Stomach (tissue), 4 donors: ENCODE measurements around the gene SDR9C7.

ENCODE experiments used
- EP300 ChIP-seq: sonication (generic); formaldehyde crosslinking; IDR thresholded peaks from one replicate; pipeline ENCODE4 v1.6.1; 2017; ENCODE audit warnings: antibody characterized with exemption
- POLR2A ChIP-seq, 4 donors: fragments of 450-650 bp; IDR thresholded peaks; one replicate each; pipeline ENCODE4 v1.6.1; 2016; ENCODE audit warnings: antibody characterized with exemption in 4 of 4, control low read depth in 2 of 4, mild to moderate bottlenecking in 1 of 4, moderate library complexity in 1 of 4
- POLR2AphosphoS5 ChIP-seq, 3 donors: sonication (generic); formaldehyde crosslinking; IDR thresholded peaks; one replicate each; pipeline ENCODE4 v1.6.1; 2016; ENCODE audit warnings: antibody characterized with exemption in 3 of 3
- TF ChIP-seq, protein P1 (sequence below), 7 experiments: fragments of 450-650 bp in 4 of 7; fragments of 200-600 bp in 3 of 7; sonication (generic) in 3 of 7; IDR thresholded peaks; one replicate each; pipeline ENCODE4 v1.5.1; 2016 to 2019; ENCODE audit warnings: antibody characterized with exemption in 7 of 7, control low read depth in 2 of 7, mild to moderate bottlenecking in 1 of 7

DNA sequence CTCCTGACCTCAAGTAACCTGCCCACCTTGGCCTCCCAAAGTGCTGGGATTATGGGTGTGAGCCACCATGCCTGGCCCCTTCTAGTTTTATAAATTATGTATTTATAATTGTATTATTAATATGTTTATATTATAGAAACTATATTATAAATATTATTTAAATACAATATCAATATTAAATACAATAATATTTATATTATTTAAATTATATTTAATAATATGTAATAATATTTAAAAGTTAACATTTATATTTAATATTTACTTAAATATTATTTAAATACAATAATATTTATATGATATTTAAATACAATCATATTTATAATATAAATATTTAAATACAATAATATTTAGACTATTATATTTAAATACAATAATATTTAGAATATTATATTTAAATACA, 20.0 kb downstream of the SDR9C7 start:
- TF ChIP-seq, protein P1, sequence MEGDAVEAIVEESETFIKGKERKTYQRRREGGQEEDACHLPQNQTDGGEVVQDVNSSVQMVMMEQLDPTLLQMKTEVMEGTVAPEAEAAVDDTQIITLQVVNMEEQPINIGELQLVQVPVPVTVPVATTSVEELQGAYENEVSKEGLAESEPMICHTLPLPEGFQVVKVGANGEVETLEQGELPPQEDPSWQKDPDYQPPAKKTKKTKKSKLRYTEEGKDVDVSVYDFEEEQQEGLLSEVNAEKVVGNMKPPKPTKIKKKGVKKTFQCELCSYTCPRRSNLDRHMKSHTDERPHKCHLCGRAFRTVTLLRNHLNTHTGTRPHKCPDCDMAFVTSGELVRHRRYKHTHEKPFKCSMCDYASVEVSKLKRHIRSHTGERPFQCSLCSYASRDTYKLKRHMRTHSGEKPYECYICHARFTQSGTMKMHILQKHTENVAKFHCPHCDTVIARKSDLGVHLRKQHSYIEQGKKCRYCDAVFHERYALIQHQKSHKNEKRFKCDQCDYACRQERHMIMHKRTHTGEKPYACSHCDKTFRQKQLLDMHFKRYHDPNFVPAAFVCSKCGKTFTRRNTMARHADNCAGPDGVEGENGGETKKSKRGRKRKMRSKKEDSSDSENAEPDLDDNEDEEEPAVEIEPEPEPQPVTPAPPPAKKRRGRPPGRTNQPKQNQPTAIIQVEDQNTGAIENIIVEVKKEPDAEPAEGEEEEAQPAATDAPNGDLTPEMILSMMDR (IDR thresholded peaks at IDR 0.05): no peak
- no peak for TF ChIP-seq POLR2AphosphoS5 (IDR thresholded peaks at IDR 0.05)
- no peak for TF ChIP-seq POLR2A (IDR thresholded peaks at IDR 0.05)
- TF ChIP-seq EP300: no peak
